CD14-positive monocyte (primary cell): ENCODE data around the gene GRIK2. TPM values are rescaled to one million over a fixed set of nuclear protein-coding genes. Genes with fewer than 3 reads are reported as not detected.

Experiments used
- DNase-seq, 3 donors: peaks; one replicate each; pipeline ENCODE4 v3.0.0-alpha.2; 2011 to 2022
- H2AFZ ChIP-seq: 2 replicates; pipeline ENCODE4 v1.6.0; 2012; ENCODE audit warnings: mild to moderate bottlenecking, low read depth, low read length, inconsistent platforms; ENCODE audit not compliant: insufficient read depth, poor library complexity, severe bottlenecking
- H3K27ac ChIP-seq, 2 donors: 1 replicate in 1 of 2; 2 replicates in 1 of 2; pipeline ENCODE4 v1.5.1; 2012 to 2013; ENCODE audit warnings: low read length in 2 of 2, control low read depth in 1 of 2, inconsistent platforms in 1 of 2, low read depth in 1 of 2, mild to moderate bottlenecking in 1 of 2
- H3K27me3 ChIP-seq, 2 donors: one replicate each; pipeline versions ENCODE4 v1.6.0 to v1.6.1; 2011 to 2013; ENCODE audit warnings: low read length in 2 of 2; ENCODE audit not compliant: control insufficient read depth in 2 of 2, insufficient read depth in 2 of 2
- H3K36me3 ChIP-seq, 2 donors: replicated peaks in 1 of 2; 1 replicate in 1 of 2; 2 replicates in 1 of 2; pipeline versions ENCODE4 v1.5.1 to v1.6.1; 2012 to 2013; ENCODE audit warnings: low read length in 2 of 2, control low read depth in 1 of 2, inconsistent platforms in 1 of 2, mild to moderate bottlenecking in 1 of 2; ENCODE audit not compliant: insufficient read depth in 2 of 2, control insufficient read depth in 1 of 2
- H3K4me1 ChIP-seq, 2 donors: 1 replicate in 1 of 2; 2 replicates in 1 of 2; pipeline versions ENCODE4 v1.5.1 to v1.6.1; 2012 to 2013; ENCODE audit warnings: low read length in 2 of 2, control low read depth in 1 of 2, inconsistent platforms in 1 of 2, mild to moderate bottlenecking in 1 of 2, moderate library complexity in 1 of 2; ENCODE audit not compliant: insufficient read depth in 2 of 2, control insufficient read depth in 1 of 2
- H3K4me2 ChIP-seq: replicated peaks from 2 replicates; pipeline ENCODE3; 2012; ENCODE audit warnings: low read length, moderate library complexity, mild to moderate bottlenecking; ENCODE audit not compliant: poor library complexity, severe bottlenecking; ENCODE audit errors: extremely low read depth
- H3K4me3 ChIP-seq, 3 experiments: fragments of 200-600 bp in 1 of 3; sonication (generic) in 1 of 3; replicated peaks in 1 of 3; 1 replicate in 2 of 3; 2 replicates in 1 of 3; pipeline ENCODE4 v1.5.1; 2011 to 2013; ENCODE audit warnings: low read length in 3 of 3, mild to moderate bottlenecking in 3 of 3, control low read depth in 2 of 3, low read depth in 2 of 3, inconsistent platforms in 1 of 3, moderate library complexity in 1 of 3
- H3K79me2 ChIP-seq: 2 replicates; pipeline ENCODE4 v1.6.0; 2012; ENCODE audit warnings: mild to moderate bottlenecking, control low read depth, inconsistent platforms, low read length, moderate library complexity; ENCODE audit not compliant: insufficient read depth
- H3K9ac ChIP-seq: 2 replicates; pipeline ENCODE4 v1.6.0; 2017; ENCODE audit warnings: low read length, mild to moderate bottlenecking; ENCODE audit not compliant: insufficient read depth, poor library complexity, severe bottlenecking
- H3K9me3 ChIP-seq, 2 donors: replicated peaks in 1 of 2; 1 replicate in 1 of 2; 2 replicates in 1 of 2; pipeline versions ENCODE4 v1.5.1 to v1.6.1; 2012 to 2013; ENCODE audit warnings: low read length in 2 of 2, control low read depth in 1 of 2; ENCODE audit not compliant: control insufficient read depth in 1 of 2, insufficient read depth in 1 of 2
- H4K20me1 ChIP-seq: 2 replicates; pipeline ENCODE4 v1.6.0; 2012; ENCODE audit warnings: mild to moderate bottlenecking, low read length, control low read depth, moderate library complexity; ENCODE audit not compliant: insufficient read depth
- H3K27ac Mint-ChIP-seq, 7 donors: one replicate each; pipeline ENCODE4 v1.8.0; 2020; ENCODE audit warnings: mild to moderate bottlenecking in 7 of 7, mixed read lengths in 7 of 7, moderate library complexity in 6 of 7, inconsistent platforms in 2 of 7
- H3K27me3 Mint-ChIP-seq, 3 donors: one replicate each; pipeline ENCODE4 v1.8.0; 2021 to 2022; ENCODE audit warnings: low read depth in 3 of 3, mild to moderate bottlenecking in 3 of 3, mixed read lengths in 3 of 3, moderate library complexity in 3 of 3, inconsistent platforms in 1 of 3
- H3K36me3 Mint-ChIP-seq, 2 donors: one replicate each; pipeline ENCODE4 v1.8.0; 2020; ENCODE audit warnings: mixed read lengths in 2 of 2, inconsistent platforms in 1 of 2, mild to moderate bottlenecking in 1 of 2
- H3K4me1 Mint-ChIP-seq: one replicate; pipeline ENCODE4 v1.8.0; 2020; ENCODE audit warnings: mild to moderate bottlenecking, mixed read lengths
- H3K4me3 Mint-ChIP-seq, 2 donors: one replicate each; pipeline ENCODE4 v1.8.0; 2020; ENCODE audit warnings: mild to moderate bottlenecking in 2 of 2, mixed read lengths in 2 of 2, moderate library complexity in 1 of 2
- H3K9me3 Mint-ChIP-seq, 7 donors: one replicate each; pipeline ENCODE4 v1.8.0; 2020 to 2022; ENCODE audit warnings: mixed read lengths in 7 of 7, mild to moderate bottlenecking in 6 of 7, moderate library complexity in 6 of 7, inconsistent platforms in 2 of 7
- CTCF ChIP-seq: fragments of 200-600 bp; IDR thresholded peaks from one replicate; pipeline ENCODE4 v1.8.0; 2022; ENCODE audit warnings: antibody characterized with exemption, mild to moderate bottlenecking
- WGBS: methylation state at CpG from one replicate; pipeline ENCODE4 v1.1.5; 2013; ENCODE audit warnings: missing lambda C conversion rate; ENCODE audit not compliant: insufficient coverage; 5-methylcytosine and 5-hydroxymethylcytosine counted together
- intact Hi-C, 2 donors: fragments of 100-400 bp; cut with micrococcal nuclease; formaldehyde crosslinking; loops; one replicate each; pipeline versions ENCODE4 v1.15.0 to v1.15.1; 2023
- polyA plus RNA-seq, 3 donors: library from polyadenylated mRNA; depleted of rRNA in 1 of 3; unstranded in 2 of 3; stranded (reverse) in 1 of 3; fragments of 300-500 nt in 2 of 3; fragments of >200 nt in 1 of 3; fragmentation: Illumina TruSeq in 2 of 3; gene quantifications; 1 replicate in 2 of 3; 2 replicates in 1 of 3; pipeline ENCODE4 v1.2.3, GENCODE V29; 2012 to 2021

GRIK2 gene
- polyA plus RNA-seq, 3 donors: not detected

- H3K9me3 ChIP-seq: peaks cover 0 to 2% of the 10 kb centered on the region in 2 donors
- H3K27ac ChIP-seq: no peak overlapping the region
- intact Hi-C loops: no loop called here
- no peaks in the 10 kb centered on the region for H3K79me2 ChIP-seq
- H3K36me3 Mint-ChIP-seq: no peaks in the 10 kb centered on the region
- no peaks in the 10 kb centered on the region for H4K20me1 ChIP-seq
- H3K4me3 Mint-ChIP-seq: no peak overlapping the region
- H3K9ac ChIP-seq: no peak overlapping the region
- H3K4me3 ChIP-seq: no peak overlapping the region
- no peaks in the 10 kb centered on the region for H3K4me1 Mint-ChIP-seq
- no peak overlapping the region for H2AFZ ChIP-seq
- no peaks in the 10 kb centered on the region for H3K4me1 ChIP-seq
- peaks cover 0 to 4% (median 0%) of the 10 kb centered on the region in 3 donors for H3K27me3 Mint-ChIP-seq
- H3K27ac Mint-ChIP-seq: no peak overlapping the region
- no peak for DNase-seq
- no CpG with 5 or more reads among the region's 1 CpG for WGBS
- no peaks in the 10 kb centered on the region for H3K36me3 ChIP-seq
- peaks cover 0 to 4% (median 0%) of the 10 kb centered on the region in 7 donors for H3K9me3 Mint-ChIP-seq
- TF ChIP-seq CTCF: no peak
- H3K4me2 ChIP-seq: no peak overlapping the region
- no peaks in the 10 kb centered on the region for H3K27me3 ChIP-seq
These were observed 42.3 kb upstream of the GRIK2 start for GRCh38 chr6:101351173-101351572.

- H3K4me1 ChIP-seq: no peaks in the 10 kb centered on the region
- no CpG with 5 or more reads among the region's 4 CpGs for WGBS
These were observed 41.2 kb upstream of the GRIK2 start for GRCh38 chr6:101352316-101352715.

More at GRCh38 chr6:101352316-101352715, 41.2 kb upstream of the GRIK2 start:
- Histone ChIP-seq H3K36me3 (no peaks in the 10 kb centered on the region), H3K79me2 (no peaks in the 10 kb centered on the region), H3K9me3 (peaks cover 0 to 2% of the 10 kb centered on the region in 2 donors), H3K4me2 (no peak overlapping the region), H2AFZ (no peak overlapping the region), H3K9ac (no peak overlapping the region), H3K27me3 (no peaks in the 10 kb centered on the region), H3K4me3 (no peak overlapping the region), H4K20me1 (no peaks in the 10 kb centered on the region), H3K27ac (no peak overlapping the region)
- no peaks in the 10 kb centered on the region for H3K36me3 Mint-ChIP-seq
- peaks cover 0 to 4% (median 0%) of the 10 kb centered on the region in 3 donors for H3K27me3 Mint-ChIP-seq
- TF ChIP-seq CTCF: no peak
- no peak overlapping the region for H3K4me3 Mint-ChIP-seq
- intact Hi-C loops: no loop called here
- H3K27ac Mint-ChIP-seq: no peak overlapping the region
- H3K9me3 Mint-ChIP-seq: peaks cover 0 to 6% (median 0%) of the 10 kb centered on the region in 7 donors
- DNase-seq: no peak
- H3K4me1 Mint-ChIP-seq: no peaks in the 10 kb centered on the region
